Prostate gland (tissue), 2 donors: ENCODE results near the gene ITGB7. TPM values are rescaled to one million over a fixed set of nuclear protein-coding genes. Genes with fewer than 3 reads are reported as not detected.

Experiments used
- DNase-seq: peaks from one replicate; pipeline ENCODE4 v3.0.0-alpha.2; 2019; ENCODE audit warnings: low spot score
- H3K27ac ChIP-seq, 2 donors: fragments of 200-600 bp; sonication (generic); 2 replicates each; pipeline ENCODE4 v1.5.1; 2017 to 2019
- H3K27me3 ChIP-seq: fragments of 200-600 bp; sonication (generic); replicated peaks from 2 replicates; pipeline ENCODE4 v1.5.1; 2019; ENCODE audit not compliant: insufficient read depth
- H3K36me3 ChIP-seq, 2 donors: fragments of 200-600 bp; sonication (generic); 1 replicate in 1 of 2; 2 replicates in 1 of 2; pipeline versions ENCODE4 v1.5.1 to v1.8.1; 2017 to 2019
- H3K4me1 ChIP-seq: fragments of 200-600 bp; sonication (generic); replicated peaks from 2 replicates; pipeline ENCODE4 v1.5.1; 2019
- H3K4me3 ChIP-seq, 2 donors: fragments of 200-600 bp; sonication (generic); 2 replicates each; pipeline ENCODE4 v1.5.1; 2017 to 2019
- H3K9me3 ChIP-seq: fragments of 200-600 bp; sonication (generic); 2 replicates; pipeline ENCODE4 v1.5.1; 2017
- CTCF ChIP-seq, 4 experiments: fragments of 200-600 bp in 2 of 4; fragments of 450-650 bp in 2 of 4; sonication (generic) in 2 of 4; IDR thresholded peaks; 1 replicate in 3 of 4; 2 replicates in 1 of 4; pipeline ENCODE4 v1.5.1; 2016 to 2019; ENCODE audit warnings: antibody characterized with exemption in 4 of 4, mild to moderate bottlenecking in 2 of 4, moderate library complexity in 2 of 4
- POLR2A ChIP-seq: fragments of 450-650 bp; IDR thresholded peaks from one replicate; pipeline ENCODE4 v1.6.1; 2016; ENCODE audit warnings: antibody characterized with exemption, mild to moderate bottlenecking
- POLR2AphosphoS5 ChIP-seq: sonication (generic); formaldehyde crosslinking; IDR thresholded peaks from one replicate; pipeline ENCODE4 v1.6.1; 2017; ENCODE audit warnings: antibody characterized with exemption
- WGBS: methylation state at CpG from one replicate; pipeline ENCODE4 v1.1.5; 2018; 5-methylcytosine and 5-hydroxymethylcytosine counted together
- intact Hi-C: fragments of 100-400 bp; cut with DNase I; formaldehyde crosslinking; loops from one replicate; pipeline ENCODE4 v1.14.2; 2022
- total RNA-seq, 2 donors: library from RNA; depleted of rRNA; stranded (reverse); fragments of >200 nt; gene quantifications; one replicate each; pipeline ENCODE4 v1.1.0, GENCODE V29; 2016

ITGB7 gene
- total RNA-seq, 2 donors from 2014 or later, result 1.2 to 1.7 TPM

- H3K27ac ChIP-seq, result no peak overlapping the region
- no peak for TF ChIP-seq CTCF (IDR thresholded peaks at IDR 0.05)
- TF ChIP-seq POLR2AphosphoS5, result no peak
- no peak for TF ChIP-seq POLR2A
- H3K4me3 ChIP-seq, result no peak overlapping the region
- H3K9me3 ChIP-seq, result no peaks in the 10 kb centered on the region
- no peaks in the 10 kb centered on the region for H3K27me3 ChIP-seq
- H3K4me1 ChIP-seq, result no peaks in the 10 kb centered on the region
- intact Hi-C loops, result loop anchor here (5.0 kb wide), 1 partner anchor 44 kb away; no protein-coding TSS in a partner anchor
- H3K36me3 ChIP-seq, result no peaks in the 10 kb centered on the region
- WGBS, result 90% methylated on average over 6 of the region's 6 CpGs
- DNase-seq, result no peak
Measured at GRCh38 chr12:53151039-53151438, 56.0 kb downstream of the ITGB7 start.

GRCh38 chr12:53147653-53148052, 59.4 kb downstream of the ITGB7 start:
- H3K9me3 ChIP-seq, result no peaks in the 10 kb centered on the region
- no peak overlapping the region for H3K4me3 ChIP-seq
- 84% methylated on average over 15 of the region's 15 CpGs for WGBS
- no peak for DNase-seq
- no peaks in the 10 kb centered on the region for H3K27me3 ChIP-seq
- no peaks in the 10 kb centered on the region for H3K4me1 ChIP-seq
- H3K36me3 ChIP-seq, result no peaks in the 10 kb centered on the region
- H3K27ac ChIP-seq, result no peak overlapping the region
- intact Hi-C loops, result no loop called here
- TF ChIP-seq POLR2A (no peak), POLR2AphosphoS5 (no peak), CTCF (IDR thresholded peaks at IDR 0.05) (no peak)

- no peak for DNase-seq
- WGBS, result 89% methylated on average over 5 of the region's 5 CpGs
- intact Hi-C loops, result no loop called here
Measured at GRCh38 chr12:53147181-53147580, 59.9 kb downstream of the ITGB7 start.

GRCh38 chr12:53145383-53146260, 61.4 kb downstream of the ITGB7 start:
- H3K36me3 ChIP-seq, result no peaks in the 10 kb centered on the region
- no peak for DNase-seq
- 93% methylated on average over 5 of the region's 5 CpGs for WGBS
- no peaks in the 10 kb centered on the region for H3K4me1 ChIP-seq
- no peaks in the 10 kb centered on the region for H3K9me3 ChIP-seq
- no peaks in the 10 kb centered on the region for H3K27me3 ChIP-seq
- no peak overlapping the region for H3K27ac ChIP-seq
- intact Hi-C loops, result no loop called here
- no peak overlapping the region for H3K4me3 ChIP-seq
- TF ChIP-seq POLR2A (no peak), CTCF (IDR thresholded peaks at IDR 0.05) (no peak), POLR2AphosphoS5 (no peak)

More at GRCh38 chr12:53147181-53147580, 59.9 kb downstream of the ITGB7 start:
- Histone ChIP-seq H3K27ac (no peak overlapping the region), H3K36me3 (no peaks in the 10 kb centered on the region), H3K4me1 (no peaks in the 10 kb centered on the region), H3K9me3 (no peaks in the 10 kb centered on the region), H3K4me3 (no peak overlapping the region), H3K27me3 (no peaks in the 10 kb centered on the region)
- no peak for TF ChIP-seq POLR2AphosphoS5
- no peak for TF ChIP-seq CTCF (IDR thresholded peaks at IDR 0.05)

GRCh38 chr12:53143355-53143754, 63.7 kb downstream of the ITGB7 start:
- Histone ChIP-seq H3K4me3 (no peak overlapping the region), H3K27ac (no peak overlapping the region), H3K9me3 (no peaks in the 10 kb centered on the region), H3K27me3 (no peaks in the 10 kb centered on the region), H3K4me1 (no peaks in the 10 kb centered on the region), H3K36me3 (no peaks in the 10 kb centered on the region)
- WGBS, result 81% methylated on average over 4 of the region's 4 CpGs
- no peak for DNase-seq
- TF ChIP-seq POLR2A (no peak), CTCF (IDR thresholded peaks at IDR 0.05) (no peak), POLR2AphosphoS5 (no peak)
- intact Hi-C loops, result no loop called here
